ENCODE measurements around the gene TSPAN31.
"Not testable (repeated sequence)": the region's sequence is repeated elsewhere in the genome, so short reads cannot be mapped to it uniquely, and the experiment has no call there.

TSPAN31 gene

DNA sequence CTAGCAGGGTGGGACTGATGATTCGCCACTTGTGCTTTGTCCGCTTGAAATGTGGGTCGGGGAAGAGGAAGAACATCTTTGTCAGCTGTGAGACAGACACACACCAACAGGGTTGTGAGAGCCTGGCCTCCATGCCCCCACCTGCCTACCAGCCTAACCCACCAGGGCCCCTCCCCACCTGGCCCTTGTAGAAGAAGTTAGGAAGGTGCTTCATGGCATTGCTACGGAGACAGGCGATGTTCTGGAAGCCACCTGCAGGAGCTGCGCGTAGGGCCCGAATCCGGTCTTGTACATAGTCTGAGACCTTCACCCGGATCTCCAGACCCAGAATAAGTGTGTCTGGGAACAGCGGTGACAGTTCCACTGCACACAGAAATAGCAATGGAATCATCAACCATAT lies 24.8 kb downstream of the TSPAN31 start:
- no peak for DNase-seq

DNA sequence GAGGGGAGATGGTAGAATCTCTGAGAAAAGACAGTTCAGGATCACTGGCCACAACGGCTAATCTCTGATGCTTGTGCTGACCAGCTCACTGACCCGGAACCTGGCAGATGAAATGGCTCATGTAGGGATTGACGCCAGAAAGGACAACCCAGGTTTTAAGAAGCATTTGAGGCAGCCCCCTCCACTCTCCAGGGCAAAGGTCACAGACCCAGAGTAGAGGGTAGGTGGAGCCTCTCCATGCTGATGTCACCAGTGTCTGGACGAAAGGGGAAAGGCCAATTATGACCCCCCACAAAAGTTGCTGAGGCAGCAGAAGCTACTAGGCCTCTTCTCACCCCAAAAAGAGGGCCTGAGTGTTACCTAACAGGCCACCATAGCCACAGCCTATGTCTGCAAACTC lies 25.9 kb downstream of the TSPAN31 start:
- DNase-seq = no peak

DNA sequence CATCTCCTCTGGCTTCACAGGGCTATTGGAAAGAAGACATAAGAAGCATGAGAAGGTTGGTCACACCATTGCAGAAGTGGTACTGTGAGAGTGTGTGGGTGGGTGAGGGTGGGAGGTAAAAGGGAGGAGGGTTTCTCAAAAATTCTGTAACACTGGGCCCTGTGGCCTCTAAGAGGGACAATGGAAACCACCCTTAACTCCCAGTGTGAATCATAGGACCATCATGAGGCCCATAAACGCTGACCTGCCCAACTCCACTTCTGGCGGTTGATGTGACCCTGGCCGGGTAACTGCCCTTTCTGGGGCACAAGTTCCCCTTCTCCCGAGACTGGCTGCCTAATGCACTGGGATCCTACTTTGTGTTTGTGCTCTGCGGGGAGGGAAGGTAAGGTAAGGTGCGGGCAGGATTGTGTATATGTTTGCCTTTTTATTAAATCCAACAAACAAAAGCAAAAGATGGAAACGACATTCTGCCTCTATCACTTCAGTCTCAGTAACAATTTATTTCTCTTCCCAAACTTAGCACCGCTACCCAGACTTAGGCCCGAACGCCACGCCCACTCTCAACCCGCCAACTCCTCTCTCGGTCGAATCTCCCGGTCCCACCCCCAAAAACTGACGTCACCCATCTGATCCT lies 26.5 kb downstream of the TSPAN31 start:
- DNase-seq = no peak

DNA sequence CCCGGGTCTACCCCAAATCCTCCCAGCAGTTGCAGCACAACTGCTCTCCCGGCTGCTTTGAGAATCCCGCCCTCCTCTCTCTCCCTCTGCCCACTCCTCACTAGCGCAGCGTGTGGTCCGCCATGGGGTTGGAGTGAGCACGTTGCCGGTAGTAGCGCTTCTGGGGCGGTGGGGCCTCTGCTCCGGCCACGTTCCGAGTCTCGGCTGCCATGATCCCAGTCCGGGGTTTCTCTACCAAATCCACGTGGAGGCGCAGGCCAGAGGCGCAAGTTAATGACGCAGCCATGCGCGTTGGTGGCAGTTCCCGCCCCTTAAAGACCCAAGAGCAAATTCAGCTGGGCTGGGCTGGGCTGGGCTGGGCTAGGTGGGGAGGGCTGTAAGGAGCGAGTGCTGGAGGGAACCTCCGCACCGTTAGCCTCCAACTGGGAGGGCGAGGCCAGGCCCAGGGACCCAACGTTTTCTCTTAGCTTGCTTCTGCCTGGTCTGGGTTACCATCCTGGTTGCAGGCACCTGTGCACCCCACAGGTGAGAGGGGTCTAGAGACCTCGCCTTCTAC lies 27.1 kb downstream of the TSPAN31 start, which contains the start of gene METTL1:
TSS of gene METTL1 (minus strand) at position 233 of the 556 bp plus-strand sequence. CDS start at position 211, 22 bp downstream.
- DNase-seq = peak; percentile 86

DNA sequence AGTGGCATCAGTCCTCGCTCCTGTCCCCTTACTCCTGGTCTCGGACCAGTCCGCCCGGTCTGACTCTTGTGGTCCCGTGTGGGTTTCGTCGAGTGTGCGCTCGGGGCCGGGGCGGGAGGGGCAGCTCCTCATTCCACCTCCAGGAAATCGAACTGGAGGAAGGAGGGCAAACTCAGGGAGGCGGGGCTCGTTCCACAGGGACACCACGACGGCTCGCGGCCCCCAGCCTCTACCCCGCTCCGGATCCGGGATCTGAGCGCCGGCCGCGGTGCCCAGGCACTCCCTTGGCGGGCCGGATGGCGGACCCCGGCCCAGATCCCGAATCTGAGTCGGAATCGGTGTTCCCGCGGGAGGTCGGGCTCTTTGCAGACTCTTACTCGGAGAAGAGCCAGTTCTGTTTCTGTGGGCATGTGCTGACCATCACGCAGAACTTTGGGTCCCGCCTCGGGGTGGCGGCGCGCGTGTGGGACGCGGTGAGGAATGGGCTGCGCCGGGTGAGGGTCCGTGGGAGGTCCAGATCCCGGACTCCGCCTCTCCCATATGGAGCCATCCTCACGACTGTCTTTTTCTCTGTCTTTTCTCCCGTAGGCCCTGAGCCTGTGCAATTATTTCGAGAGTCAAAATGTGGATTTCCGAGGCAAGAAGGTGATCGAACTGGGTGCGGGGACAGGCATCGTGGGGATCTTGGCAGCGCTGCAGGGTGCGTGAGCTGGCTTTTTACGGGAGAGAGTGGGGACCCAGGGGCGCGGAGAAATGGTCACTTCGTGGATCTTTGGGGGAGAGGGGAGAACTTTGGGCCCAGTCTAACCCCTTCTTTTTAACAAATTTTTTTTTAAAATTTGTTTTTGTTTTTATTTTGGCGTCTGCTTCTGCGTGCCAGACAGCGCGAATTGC lies 27.8 kb downstream of the TSPAN31 start, which contains the start of gene EEF1AKMT3:
TSS of gene EEF1AKMT3 (plus strand) at position 186 of the 894 bp plus-strand sequence. CDS start at position 297, 111 bp downstream.
- no peak for DNase-seq

DNA sequence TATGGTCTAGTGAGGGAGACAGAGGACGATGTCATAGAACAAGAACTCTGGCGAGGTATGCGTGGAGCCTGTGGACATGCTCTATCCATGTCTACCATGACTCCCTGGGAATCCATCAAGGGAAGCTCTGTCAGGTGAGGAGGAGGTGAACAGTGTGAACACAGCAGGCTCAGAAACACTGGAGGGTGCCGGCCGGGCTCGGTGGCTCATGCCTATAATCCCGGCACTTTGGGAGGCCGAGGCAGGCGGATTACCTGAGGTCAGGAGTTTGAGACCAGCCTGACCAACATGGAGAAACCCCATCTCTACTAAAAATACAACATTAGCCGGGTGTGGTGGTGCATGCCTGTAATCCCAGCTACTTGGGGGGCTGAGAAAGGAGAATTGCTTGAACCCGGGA lies 29.8 kb downstream of the TSPAN31 start:
- DNase-seq = not testable (repeated sequence)

DNA sequence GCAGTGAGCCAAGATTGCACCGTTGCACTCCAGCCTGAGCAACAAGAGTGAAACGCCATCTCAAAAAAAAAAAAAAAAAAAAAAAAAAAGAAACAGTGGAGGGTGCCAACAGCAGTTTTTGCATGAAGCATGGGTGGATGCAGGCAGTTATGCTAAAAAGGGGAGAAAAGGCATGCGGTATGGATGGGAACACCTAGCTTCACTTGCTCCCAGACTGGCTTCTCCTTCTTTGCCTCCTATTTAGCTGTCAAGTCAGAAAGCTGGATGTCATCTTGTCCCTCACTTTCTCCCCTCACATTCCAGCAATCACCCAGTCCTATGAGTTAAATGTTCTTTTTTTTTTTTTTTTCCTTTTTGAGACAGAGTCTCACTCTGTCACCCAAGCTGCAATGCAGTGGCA lies 30.2 kb downstream of the TSPAN31 start:
- DNase-seq = no peak

DNA sequence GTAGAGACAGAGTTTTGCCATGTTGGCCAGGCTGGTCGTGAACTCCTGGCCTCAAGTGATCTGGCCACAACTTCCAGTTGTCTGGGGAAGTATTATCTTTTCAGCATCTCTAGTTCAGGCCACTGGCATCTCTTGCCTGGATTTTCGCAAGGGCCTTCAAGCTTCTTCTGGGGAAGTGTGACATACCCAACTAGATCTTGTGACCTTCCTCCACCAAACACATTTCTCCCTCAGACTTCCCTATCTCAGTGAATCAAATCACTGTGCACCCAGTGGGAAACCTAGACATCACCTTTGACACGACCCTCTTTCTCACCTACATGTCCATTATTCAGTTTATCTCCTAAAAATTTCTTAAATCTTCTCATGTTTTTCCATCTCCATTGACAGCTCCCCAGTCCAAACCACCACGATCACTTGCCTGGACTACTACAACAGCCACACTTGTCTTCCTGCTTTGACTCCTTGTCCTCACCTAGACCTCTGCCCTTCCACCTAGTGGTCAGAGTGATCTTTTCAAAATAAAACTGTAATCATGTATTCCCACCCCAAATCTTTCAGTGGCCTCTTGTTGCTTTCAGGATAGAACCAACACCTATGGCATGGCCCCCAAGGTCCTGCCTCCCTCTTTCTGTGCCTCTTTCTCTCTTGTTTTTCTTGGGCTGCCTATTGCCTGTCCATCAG lies 30.9 kb downstream of the TSPAN31 start:
- DNase-seq = no peak

DNA sequence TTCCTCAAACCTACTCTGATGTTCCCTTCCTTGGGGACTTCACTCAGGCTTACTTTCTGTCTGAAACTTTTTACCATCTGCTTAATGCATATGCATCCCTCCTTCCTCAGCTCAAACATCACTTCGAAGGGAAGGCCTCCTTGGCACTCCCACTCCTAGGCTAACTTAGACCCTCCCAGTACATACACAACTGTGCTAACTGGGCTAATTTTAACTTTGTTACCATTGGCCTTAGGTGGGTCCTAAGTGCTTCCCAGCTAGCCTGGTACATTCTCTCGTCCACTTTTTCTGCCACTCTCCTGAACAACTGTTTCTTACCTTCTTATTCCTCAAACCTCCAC lies 31.4 kb downstream of the TSPAN31 start:
- DNase-seq = no peak

DNA sequence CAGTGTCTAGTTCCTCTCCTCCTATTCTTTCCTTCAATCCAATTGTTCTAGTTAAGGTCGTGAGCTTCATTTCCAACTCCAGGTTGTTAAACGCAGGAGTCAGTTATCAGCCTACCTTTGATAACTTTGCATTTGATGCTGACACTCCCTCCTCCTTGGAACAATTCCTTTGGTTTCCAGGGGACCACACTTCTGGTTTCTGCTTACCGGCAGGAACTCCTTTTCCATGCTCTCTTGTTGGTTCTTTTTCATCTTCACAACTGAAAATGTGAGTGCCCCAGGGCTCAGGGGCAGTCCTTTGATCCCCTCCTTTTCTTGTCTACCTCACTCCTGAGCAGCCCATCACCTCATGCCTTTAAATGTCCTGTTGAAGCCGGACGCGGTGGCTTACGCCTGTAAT lies 32.5 kb downstream of the TSPAN31 start:
- no peak for DNase-seq

DNA sequence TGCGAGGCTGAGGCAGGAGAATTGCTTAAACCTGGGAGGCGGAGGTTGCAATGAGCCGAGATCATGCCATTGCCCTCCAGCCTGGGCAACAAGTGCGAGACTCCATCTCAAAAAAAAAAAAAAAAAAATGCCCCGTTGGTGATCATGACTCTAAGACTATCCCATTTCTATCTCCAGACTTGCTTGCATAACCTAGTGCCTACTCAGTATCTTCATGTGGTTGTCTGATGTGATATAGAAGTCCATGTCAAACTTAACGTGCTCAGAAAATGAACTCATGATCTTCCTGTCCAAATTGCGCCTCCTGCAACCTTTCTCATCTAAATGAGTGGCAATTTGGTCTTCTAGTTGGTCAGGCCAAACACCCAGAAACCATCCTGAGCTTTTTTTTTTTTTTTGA lies 33.1 kb downstream of the TSPAN31 start:
- DNase-seq = no peak

DNA sequence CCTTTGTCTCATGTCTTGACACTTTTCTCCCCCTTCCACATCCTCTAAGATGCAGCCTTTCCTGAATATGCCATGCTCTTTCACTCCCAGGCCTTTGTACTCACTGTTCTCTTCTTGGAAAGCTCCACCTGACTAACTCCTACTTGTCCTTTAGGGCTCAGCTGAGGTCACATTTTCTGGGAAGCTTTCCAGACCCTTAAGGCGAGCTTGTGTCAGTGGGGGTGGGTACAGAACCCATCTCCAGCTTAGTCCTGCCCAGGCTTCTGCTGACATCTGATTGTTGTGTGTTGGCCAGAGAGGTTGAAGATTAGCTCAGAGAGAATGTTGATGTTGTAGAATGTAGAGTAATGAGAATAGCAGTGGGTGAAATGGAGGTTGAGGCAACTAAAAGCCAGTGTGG lies 34.9 kb downstream of the TSPAN31 start:
- no peak for DNase-seq

DNA sequence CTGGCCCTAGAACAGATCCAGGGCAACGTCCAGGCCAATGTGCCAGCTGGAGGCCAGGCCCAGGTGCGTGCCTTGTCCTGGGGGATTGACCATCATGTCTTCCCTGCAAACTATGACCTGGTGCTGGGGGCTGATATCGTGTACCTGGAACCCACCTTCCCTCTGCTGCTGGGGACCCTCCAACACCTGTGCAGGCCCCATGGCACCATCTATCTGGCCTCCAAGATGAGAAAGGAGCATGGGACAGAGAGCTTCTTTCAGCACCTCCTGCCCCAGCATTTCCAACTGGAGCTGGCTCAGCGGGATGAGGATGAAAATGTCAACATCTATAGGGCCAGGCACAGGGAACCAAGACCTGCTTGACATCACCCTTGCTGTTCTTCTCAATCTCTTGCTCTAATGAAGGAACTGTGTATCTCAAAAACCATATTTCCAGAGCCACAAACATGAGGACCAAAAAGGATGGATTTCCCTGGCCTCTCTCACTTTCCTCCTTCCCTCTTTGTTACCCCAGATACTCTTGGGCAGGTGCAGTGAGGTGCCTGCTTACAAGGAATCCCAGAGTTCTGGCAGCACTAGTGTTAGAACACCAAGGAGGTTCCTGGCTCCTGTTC lies 35.6 kb downstream of the TSPAN31 start:
- DNase-seq = no peak

DNA sequence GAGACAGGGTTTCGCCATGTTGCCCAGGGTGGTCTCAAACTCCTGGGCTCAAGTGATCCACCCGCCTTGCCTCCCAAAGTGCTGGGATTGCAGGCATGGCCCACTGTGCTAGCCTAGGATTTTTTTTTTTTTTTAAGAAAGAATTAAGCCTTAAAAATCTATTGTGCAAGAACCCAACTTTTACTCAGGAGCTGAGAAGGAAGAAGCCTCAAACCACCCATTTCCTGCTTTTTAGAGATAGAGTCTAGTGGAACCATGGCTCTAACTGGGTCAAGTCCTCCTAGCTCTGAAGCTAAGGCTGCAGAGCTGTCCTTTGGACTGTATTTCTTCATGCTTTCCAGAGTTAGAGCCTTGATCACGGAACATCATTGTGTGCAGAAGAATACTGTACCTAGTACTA lies 36.4 kb downstream of the TSPAN31 start:
- DNase-seq = no peak

DNA sequence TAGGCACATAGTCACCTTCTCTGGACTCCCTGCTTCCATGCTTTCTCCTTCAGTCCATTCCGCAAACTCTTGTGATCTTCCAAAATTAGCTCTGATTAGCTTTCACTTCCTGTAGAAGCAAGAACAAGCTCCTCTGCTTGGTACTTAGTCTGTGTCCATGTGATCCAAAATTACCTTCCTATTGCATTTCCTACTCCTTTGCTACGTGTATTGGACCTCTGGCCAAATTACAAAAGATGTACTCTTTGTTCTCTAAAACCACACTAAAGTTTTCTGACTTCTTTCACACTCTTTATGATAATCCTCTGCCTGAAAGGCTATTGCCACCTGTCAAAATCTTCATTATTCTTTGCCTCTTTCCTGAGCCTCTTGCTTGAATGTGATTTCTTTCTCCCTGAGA lies 37.0 kb downstream of the TSPAN31 start:
- no peak for DNase-seq

DNA sequence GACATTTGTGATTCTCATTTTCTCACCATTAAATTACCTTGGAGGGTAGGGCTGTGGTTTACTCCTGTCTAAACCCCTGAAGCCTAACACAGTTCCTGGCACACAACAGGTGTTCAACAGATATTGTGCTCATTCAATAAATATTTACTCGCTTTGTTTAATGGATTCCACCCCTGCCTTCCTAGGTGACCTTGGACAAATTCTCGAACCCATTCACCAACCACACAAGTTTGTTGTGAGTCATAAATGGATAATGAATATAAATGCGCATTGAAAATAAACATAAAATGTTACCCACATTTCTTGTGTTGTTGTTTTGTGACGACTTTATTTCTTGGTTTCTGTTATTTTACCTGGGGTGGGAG lies 37.4 kb downstream of the TSPAN31 start:
- DNase-seq = no peak

DNA sequence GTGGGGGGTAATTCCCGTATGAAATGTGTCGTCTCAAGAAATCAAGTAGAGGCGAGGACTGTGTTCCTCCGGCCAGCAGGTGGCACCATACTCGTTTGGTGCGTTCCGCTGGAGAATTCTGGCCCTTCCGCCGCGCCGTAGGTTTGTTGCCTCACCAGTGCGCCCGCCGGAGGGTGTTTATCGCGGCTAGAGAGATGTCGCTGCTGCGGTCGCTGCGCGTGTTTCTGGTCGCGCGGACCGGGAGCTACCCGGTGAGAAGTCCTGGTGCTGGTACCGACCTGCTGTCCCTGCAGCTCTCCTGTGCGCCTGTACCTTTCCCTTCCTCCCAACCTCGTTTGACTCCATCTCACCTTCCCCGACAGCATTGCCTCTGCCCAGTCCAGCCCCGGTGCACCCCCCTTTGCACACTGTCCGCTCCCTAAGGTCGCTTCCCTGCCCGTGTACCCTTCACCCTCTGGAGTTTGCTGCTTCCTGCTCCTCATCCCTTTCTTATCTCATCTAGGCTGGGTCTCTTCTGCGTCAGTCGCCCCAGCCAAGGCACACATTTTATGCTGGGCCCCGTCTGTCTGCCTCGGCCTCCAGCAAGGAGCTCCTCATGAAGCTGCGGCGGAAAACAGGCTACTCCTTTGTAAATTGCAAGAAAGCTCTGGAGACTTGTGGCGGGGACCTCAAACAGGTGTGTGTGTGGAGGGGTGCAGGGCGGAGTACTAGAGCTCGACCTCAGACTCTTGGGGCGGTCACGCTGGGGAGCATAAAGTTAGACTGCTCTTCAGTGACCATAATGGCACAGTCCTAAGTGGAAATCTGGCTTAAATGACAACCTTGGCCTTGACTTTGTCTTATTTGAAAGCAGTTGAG lies 38.0 kb downstream of the TSPAN31 start, which contains the start of gene TSFM:
TSS of gene TSFM (plus strand) at position 180 of the 858 bp plus-strand sequence. CDS start at position 195, 15 bp downstream.
- peak; percentile 52 for DNase-seq

DNA sequence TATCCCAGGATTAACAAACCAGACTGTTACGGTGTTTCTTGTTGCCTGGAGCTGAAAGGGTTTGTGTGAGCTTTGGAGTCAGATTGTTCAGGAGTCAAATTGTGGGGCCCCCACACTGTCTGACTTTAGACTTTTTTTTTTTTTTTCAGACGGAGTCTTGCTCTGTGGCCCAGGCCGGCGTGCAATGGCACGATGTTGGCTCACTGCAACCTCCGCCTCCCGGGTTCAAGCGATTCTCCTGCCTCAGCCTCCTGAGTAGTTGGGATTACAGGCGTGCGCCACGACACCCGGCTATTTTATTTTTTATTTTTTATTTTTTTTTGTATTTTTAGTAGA lies 38.6 kb downstream of the TSPAN31 start:
- DNase-seq = no peak

DNA sequence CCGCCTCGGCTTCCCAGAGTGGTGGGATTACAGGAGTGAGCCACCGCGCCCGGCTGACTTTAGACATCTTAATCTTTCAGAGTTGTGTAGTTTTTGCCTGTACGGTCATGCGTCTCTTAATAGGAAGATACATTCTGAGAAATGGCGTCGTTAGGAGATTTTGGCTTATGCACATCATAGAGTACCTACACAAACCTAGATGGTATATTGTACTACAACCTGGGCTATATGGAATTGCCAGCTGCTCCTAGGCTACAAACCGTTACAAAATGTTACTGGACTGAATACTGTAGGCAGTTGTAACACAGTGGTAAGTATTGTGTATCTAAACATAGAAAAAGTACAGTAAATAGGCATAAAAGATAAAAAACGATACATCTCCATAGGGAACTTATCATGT lies 39.0 kb downstream of the TSPAN31 start:
- DNase-seq = no peak

DNA sequence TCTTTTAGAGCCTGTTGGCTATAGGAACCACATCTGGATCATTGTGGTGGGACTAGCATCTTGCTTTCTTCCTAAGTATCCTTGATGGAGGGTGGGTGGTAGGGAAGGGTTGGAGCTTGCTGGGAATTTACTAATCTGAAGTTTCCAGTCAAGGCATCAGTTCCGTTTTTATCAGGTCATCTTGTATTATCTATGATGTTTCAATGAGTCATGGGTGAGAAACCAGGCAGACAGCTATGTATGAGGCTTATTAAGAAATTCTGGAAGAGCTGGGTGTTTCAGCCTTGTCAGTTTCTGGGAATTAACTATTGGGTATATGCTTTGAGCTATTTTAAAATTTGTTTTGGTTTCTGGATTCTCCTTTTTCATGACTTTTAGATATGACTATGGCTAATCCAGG lies 49.1 kb downstream of the TSPAN31 start:
- DNase-seq = no peak

DNA sequence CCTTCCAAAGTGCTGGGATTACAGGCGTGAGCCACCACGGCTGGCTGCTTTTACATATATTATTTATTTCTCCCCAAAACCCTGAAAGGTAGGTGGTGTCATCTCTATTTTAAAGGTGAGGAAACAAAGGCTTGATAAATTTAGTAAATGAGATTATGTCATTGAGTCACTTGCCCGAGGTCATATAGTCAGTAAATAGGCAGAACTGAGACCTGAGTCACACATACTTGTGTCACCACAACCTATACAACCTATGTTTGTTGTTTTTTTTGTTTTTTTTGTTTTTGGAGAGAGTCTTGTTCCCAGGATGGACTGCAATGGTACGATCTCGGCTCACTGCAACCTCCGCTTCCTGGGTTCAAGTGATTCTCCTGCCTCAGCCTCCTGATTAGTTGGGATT lies 50.5 kb downstream of the TSPAN31 start:
- no peak for DNase-seq

DNA sequence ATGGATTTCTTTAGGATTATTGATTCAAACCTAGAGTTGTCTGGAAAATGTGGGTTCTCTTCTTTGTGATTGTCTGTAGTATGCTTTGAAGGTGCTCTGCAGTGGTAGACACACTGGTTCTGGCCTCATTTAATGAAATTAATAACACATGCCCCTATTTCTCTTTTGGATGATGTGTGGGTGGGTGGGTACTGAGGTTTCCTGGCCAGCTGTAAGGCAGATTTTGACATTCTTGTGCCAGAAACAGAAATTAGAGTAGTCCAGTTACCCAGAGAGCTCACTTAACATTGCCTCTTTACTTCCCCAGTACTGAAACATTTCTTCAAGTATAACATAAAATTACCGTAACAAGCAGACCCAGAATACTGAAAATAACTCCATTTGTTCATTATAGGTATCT lies 52.2 kb downstream of the TSPAN31 start:
- no peak for DNase-seq

All from DMS79 (cell line).